CD4-positive, alpha-beta T cell treated with Interleukin-17A for 1 hour (primary cell): ENCODE results near the gene COQ5.

Experiments
- DNase-seq: peaks from one replicate; pipeline ENCODE4 v3.0.0-alpha.2; 2020

COQ5 gene

GRCh38 chr12:120480211-120480610, 48.7 kb downstream of the COQ5 start:
- no peak for DNase-seq

- no peak for DNase-seq
These were observed 49.5 kb downstream of the COQ5 start for GRCh38 chr12:120479458-120479857.

GRCh38 chr12:120475643-120476042, 53.3 kb downstream of the COQ5 start:
- no peak for DNase-seq

GRCh38 chr12:120474616-120474960, 54.4 kb downstream of the COQ5 start:
- no peak for DNase-seq

GRCh38 chr12:120473807-120474615, 54.9 kb downstream of the COQ5 start:
- no peak for DNase-seq

GRCh38 chr12:120472521-120472920, 56.4 kb downstream of the COQ5 start:
- no peak for DNase-seq

GRCh38 chr12:120470150-120470784, 58.7 kb downstream of the COQ5 start:
- DNase-seq = no peak

GRCh38 chr12:120469450-120470149, 59.4 kb downstream of the COQ5 start, which contains the start of gene SRSF9:
SRSF9 (minus strand) TSS chr12:120469748; CDS start chr12:120469609, 139 bp downstream.
- DNase-seq = peak; percentile 97

GRCh38 chr12:120468821-120469449, 60.0 kb downstream of the COQ5 start:
- DNase-seq = peak; percentile 61

GRCh38 chr12:120468325-120468820, 60.6 kb downstream of the COQ5 start:
- DNase-seq = peak; percentile 35

- no peak for DNase-seq
These were observed 61.5 kb downstream of the COQ5 start for GRCh38 chr12:120467439-120467838.

- DNase-seq = peak; percentile 64
These were observed 62.2 kb downstream of the COQ5 start for GRCh38 chr12:120466560-120467315.

GRCh38 chr12:120465756-120466155, 63.2 kb downstream of the COQ5 start:
- no peak for DNase-seq

- DNase-seq = no peak
These were observed 65.2 kb downstream of the COQ5 start for GRCh38 chr12:120463712-120464111.

- no peak for DNase-seq
These were observed 66.8 kb downstream of the COQ5 start for GRCh38 chr12:120462099-120462640.

GRCh38 chr12:120460157-120460556, 68.8 kb downstream of the COQ5 start:
- DNase-seq = no peak

- peak; percentile 29 for DNase-seq
These were observed 71.8 kb downstream of the COQ5 start for GRCh38 chr12:120457133-120457532.

- no peak for DNase-seq
These were observed 73.7 kb downstream of the COQ5 start for GRCh38 chr12:120455302-120455701.

GRCh38 chr12:120453977-120454376, 75.0 kb downstream of the COQ5 start:
- peak; percentile 64 for DNase-seq
